T-helper 2 cell treated with Interferon-gamma antibody and Interleukin-4, amounts not matched to agents 100 ng/mL and 5 ng/mL, for 36 hours (primary cell): ENCODE data around the gene DNMT3L. TPM values are rescaled to one million over a fixed set of nuclear protein-coding genes. Genes with fewer than 3 reads are reported as not detected.
"Not testable (repeated sequence)": the region's sequence is repeated elsewhere in the genome, so short reads cannot be mapped to it uniquely, and the experiment has no call there.

Experiments used
- intact Hi-C: fragments of 100-400 bp; cut with micrococcal nuclease; formaldehyde crosslinking; loops from one replicate; pipeline ENCODE4 v1.15.1; 2023
- total RNA-seq: library from RNA; stranded (reverse); gene quantifications from 2 replicates; pipeline ENCODE4 v1.2.3, GENCODE V29; 2022

Gene DNMT3L
- total RNA-seq, 1 donor from 2014 or later, result not detected

DNA sequence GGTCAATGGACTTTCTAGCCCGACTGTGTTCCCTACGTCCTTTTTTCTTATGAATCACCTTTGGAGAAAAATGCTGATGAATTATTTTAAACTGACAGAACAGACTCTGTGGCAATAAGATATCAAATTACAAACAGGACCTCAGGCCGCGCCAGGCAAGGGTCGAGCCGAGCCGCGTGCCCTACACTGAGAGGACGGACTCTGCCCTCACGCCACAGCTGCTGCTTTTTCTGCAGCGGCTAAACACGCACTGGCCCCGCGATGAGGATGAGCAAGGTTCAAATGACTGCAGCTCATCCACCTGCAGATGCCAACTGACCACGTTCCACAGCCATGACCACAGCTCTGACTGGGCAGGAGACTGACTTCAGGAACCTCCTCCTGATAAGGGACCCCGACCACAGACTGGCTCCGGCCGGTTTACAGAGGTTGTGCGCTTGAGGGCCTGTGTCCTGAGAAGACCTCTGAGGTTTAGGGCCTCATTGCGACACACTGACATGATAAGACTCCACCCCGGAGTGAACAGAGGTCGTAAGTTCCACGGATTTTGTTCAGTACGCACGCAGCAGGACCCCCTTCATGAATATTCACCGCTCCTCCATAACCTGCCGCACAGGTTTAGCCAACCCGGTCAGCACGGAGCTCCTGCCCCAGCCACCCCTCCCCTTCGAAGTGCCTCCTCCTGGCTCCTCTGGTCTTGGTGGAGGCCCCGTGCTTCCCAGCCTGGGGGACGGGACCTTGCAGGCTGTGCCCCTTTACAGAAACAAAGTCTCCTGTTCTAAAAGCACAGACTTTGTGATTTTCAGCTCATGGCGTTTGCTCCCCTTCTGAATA, 12.3 kb downstream of the DNMT3L start:
- intact Hi-C loops, result not testable (repeated sequence)

- intact Hi-C loops, result not testable (repeated sequence)
Observed at GRCh38 chr21:44247904-44248303, 13.8 kb downstream of the DNMT3L start.

- intact Hi-C loops, result not testable (repeated sequence)
Observed at GRCh38 chr21:44243980-44244379, 17.7 kb downstream of the DNMT3L start.

GRCh38 chr21:44241281-44241680, 20.4 kb downstream of the DNMT3L start:
- intact Hi-C loops, result not testable (repeated sequence)

- intact Hi-C loops, result not testable (repeated sequence)
Observed at GRCh38 chr21:44240842-44241241, 20.9 kb downstream of the DNMT3L start, which contains the start of gene ICOSLG. TSS of gene ICOSLG (minus strand) at chr21:44240943. CDS start at chr21:44240817, 126 bp downstream.

DNA sequence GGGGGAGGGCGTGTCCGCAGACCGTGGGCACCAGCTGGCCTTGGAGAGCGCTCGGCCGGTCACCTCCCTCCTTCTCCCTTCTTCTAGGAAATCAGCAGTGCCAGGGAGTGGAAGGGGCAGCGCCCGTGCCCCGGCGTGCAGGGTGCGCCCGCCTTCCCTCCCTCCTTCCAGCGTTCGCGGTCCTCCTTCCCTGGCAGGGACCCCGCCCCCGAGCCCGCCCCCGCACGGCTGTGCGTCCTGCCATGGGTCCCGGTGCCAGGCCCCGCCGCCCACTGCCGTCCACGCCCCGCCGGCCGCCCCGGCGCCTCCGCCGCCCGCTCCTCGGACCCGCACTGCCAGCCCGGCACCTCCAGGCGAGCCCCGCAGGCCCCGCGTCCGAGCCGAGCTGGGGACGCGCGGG, 21.3 kb downstream of the DNMT3L start:
- intact Hi-C loops, result not testable (repeated sequence)

DNA sequence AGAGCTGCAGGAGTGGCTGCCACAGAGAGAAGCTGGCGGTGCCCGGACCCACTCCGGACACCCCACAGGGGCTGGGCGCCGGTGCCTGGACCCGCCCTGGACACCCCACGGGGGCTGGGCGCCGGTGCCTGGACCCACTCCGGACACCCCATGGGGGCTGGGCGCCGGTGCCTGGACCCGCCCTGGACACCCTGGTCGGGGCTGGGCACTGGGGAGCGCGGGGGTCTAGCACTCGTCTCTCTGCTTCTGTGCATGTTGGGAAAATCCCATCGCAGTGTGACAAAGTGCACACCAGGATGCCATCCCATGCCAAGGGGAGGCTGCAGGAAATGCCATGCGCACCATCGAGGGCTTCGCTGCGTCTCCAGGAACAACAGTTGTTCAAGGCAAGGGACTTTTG, 32.1 kb downstream of the DNMT3L start:
- intact Hi-C loops, result not testable (repeated sequence)

- intact Hi-C loops, result not testable (repeated sequence)
Observed at GRCh38 chr21:44228109-44228508, 33.6 kb downstream of the DNMT3L start.

- intact Hi-C loops, result not testable (repeated sequence)
Observed at GRCh38 chr21:44227614-44228013, 34.1 kb downstream of the DNMT3L start.

DNA sequence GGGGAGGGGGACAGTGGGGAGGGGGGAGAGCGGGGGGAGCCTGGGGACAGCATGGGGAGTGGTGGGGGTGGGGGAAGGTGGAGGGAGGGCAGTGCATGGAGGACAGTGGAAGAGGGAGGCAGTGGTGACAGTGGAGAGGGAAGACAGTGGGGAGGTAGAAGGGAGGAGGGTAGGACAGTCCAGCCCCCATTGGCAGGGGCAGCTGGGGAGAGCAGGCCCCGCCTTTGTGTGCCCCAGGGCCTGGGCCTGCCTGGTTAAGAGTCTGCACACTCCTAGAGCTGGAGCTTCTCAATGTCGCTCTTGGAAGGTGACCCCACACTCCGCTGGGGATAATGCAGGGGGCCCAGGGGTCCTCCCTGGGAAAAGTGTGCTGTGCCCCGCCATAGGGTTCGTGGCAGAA, 36.1 kb downstream of the DNMT3L start:
- intact Hi-C loops, result not testable (repeated sequence)

DNA sequence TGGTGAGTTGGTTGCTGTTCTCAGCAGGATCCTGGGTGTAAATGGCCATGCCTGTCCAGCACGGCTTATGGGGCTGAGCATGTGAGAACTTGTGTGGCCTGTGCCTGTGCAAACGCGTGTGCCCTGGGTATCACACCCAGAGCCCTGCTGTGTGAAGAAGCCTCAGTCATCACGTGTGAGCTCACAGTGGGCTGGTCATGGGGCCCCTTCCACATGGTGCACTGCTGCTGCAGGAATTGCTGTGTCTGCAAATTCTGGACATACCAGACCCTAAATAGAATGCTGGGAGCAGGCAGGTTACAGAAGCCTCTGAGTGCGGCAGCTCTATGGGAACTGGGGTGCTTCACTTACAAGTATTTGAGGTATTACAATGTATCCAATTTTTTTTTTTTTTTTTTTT, 38.4 kb downstream of the DNMT3L start:
- intact Hi-C loops, result not testable (repeated sequence)

DNA sequence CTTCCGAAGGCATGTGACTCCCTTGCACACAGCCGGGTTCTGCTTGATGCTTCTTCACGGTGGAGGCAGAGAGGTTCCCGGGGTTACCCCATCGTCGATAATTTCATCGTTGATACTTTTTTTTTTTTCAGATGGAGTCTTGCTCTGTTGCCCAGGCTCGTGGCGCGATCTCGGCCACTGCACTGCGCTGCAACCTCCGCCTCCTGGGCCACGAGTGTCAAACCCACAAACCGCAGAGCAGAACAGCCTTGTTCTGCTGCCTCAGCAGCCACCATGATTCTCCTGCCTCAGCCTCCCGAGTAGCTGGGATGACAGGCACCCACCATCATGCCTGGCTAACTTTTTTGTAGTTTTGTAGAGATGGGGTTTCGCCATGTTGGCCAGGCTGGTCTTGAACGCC, 41.0 kb downstream of the DNMT3L start:
- intact Hi-C loops, result not testable (repeated sequence)

DNA sequence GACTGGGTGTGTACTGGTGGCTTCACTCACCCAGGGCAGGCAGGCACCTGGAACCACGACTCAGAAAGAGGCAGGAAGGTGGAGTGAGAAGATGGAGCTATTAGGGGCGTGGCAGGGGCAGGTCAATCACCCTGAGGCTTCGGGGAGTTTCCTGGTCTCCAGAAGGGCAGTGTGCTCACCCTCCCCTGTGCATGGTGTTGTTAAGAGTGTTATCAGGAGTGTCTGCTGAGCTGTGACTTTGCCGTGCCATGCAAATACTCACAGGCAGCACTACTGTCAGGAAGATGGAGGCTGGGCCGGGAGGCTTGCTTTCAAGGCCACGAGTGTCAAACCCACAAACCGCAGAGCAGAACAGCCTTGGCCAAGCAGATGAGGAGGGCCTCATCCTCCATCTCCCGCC, 43.2 kb downstream of the DNMT3L start:
- intact Hi-C loops, result not testable (repeated sequence)

GRCh38 chr21:44211978-44212377, 49.7 kb downstream of the DNMT3L start:
- intact Hi-C loops, result not testable (repeated sequence)

DNA sequence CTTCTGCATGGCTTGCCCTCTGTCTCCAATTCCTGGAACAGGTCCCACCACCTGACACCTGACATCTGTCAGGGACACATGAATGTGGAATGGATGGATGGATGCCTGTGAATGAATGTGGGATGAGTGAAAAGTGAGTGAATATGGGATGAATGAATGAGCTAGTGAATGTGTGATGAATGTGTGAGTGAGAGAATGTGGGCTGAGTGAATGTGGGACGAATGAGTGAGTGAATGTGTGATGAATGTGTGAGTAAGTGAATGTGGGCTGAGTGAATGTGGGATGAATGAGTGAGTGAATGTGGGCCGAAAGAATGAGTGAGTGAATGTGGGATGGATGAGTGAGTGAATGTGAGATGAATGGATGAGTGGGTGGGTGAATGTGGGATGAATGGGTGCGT, 50.1 kb downstream of the DNMT3L start:
- intact Hi-C loops, result not testable (repeated sequence)

DNA sequence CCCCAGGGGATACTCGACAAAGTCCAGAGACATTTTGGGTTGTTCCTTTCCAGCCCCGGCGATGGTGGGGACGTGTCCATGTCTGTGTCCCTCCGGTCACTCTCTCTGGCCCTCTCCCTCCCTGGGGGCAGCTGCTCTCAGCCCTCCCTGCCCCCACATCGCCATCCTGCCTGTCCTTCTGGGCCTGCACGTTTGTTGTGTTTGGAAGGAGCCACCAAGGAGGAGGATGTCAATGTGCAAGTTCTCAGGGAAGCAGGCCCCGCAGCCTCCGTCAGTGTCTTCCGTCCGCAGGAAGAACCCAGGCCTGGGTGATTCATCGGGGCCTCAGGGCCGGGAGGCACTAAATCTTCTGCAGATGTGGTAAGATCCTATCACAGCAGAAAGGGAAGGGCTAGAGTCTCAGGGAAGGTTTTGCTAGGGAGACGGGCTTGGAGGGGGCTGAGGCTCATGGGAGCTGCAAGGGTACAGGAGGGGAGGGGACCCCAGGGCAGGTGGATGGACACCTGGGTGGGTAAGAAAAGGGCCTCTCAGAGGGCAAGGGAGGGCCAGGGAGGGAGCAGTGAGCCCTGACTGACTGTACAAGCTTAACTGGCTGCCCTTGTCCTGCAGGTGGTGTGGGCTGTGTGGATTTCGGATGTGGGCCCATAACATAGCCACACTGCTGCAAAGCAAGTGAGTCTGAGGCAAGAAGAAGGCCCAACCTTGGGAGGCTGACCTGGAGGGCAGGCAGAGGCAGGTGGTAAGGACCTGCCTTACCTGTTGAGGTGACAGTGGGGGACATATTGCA, 53.6 kb downstream of the DNMT3L start:
- intact Hi-C loops, result not testable (repeated sequence)

- intact Hi-C loops, result not testable (repeated sequence)
Observed at GRCh38 chr21:44206698-44207676, 54.7 kb downstream of the DNMT3L start.

GRCh38 chr21:44206187-44206586, 55.5 kb downstream of the DNMT3L start:
- intact Hi-C loops, result not testable (repeated sequence)

- intact Hi-C loops, result not testable (repeated sequence)
Observed at GRCh38 chr21:44202590-44203299, 59.0 kb downstream of the DNMT3L start.

DNA sequence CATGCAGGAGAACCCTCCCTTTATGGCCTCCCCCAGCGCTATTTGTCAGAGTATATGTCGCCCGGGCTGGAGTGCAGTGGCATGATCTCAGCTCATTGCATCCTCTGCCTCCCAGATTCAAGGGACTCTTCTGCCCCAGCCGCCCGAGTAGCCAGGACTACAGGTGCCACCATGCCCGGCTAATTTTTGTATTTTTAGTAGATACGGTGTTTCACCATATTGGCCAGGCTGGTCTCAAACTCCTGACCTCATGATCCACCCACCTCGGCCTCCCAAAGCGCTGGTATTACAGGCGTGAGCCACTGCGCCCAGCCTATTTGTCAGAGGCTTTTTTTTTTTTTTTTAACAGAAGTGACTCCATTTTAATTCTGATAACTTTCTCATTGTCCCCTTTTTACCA, 61.7 kb downstream of the DNMT3L start:
- intact Hi-C loops, result not testable (repeated sequence)
